PC-9 (cell line): ENCODE results near the gene CAB39L. TPM values are rescaled to one million over a fixed set of nuclear protein-coding genes. Genes with fewer than 3 reads are reported as not detected.

ENCODE experiments used
- BruUV-seq: library from RNA; stranded (reverse); fragments of 400-500 nt; replicated peaks from 2 replicates; lab custom pipeline; 2021; lab: Mats Ljungman, UMichigan
- CTCF ChIA-PET: fragments of 300-600 bp; sonication (Branson Sonifier 250); formaldehyde crosslinking; loops from one replicate; lab custom pipeline; 2022; ENCODE audit warnings: antibody characterized with exemption; lab: Charles Lee
- POLR2A ChIA-PET: fragments of 300-600 bp; sonication (Branson Sonifier 250); formaldehyde crosslinking; loops from one replicate; lab custom pipeline; 2022; ENCODE audit warnings: antibody characterized with exemption; ENCODE audit not compliant: unreplicated experiment; lab: Charles Lee
- DNase-seq, 2 experiments: peaks; one replicate each; pipeline versions ENCODE4 v3.0.0 to v3.0.0-alpha.2; 2015 to 2022; ENCODE audit warnings: mixed read lengths in 1 of 2
- H2AFZ ChIP-seq: fragments of 200-600 bp; sonication (generic); 2 replicates; pipeline ENCODE4 v1.8.1; 2017; ENCODE audit warnings: antibody characterized with exemption
- H3F3A ChIP-seq: fragments of 200-600 bp; sonication (generic); 2 replicates; pipeline ENCODE4 v1.8.1; 2017; ENCODE audit warnings: antibody characterized with exemption, mild to moderate bottlenecking, low read depth; ENCODE audit not compliant: insufficient read depth
- H3K27ac ChIP-seq: fragments of 200-600 bp; sonication (generic); 2 replicates; pipeline ENCODE4 v1.6.1; 2016; ENCODE audit warnings: mixed run types
- H3K27me3 ChIP-seq: fragments of 200-600 bp; sonication (generic); 2 replicates; pipeline ENCODE4 v1.6.1; 2016; ENCODE audit warnings: low read depth, mixed run types; ENCODE audit not compliant: insufficient read depth
- H3K36me3 ChIP-seq: fragments of 200-600 bp; sonication (generic); 2 replicates; pipeline ENCODE4 v1.6.1; 2016; ENCODE audit warnings: low read depth, mixed run types
- H3K4me1 ChIP-seq: fragments of 200-600 bp; sonication (generic); replicated peaks from 2 replicates; pipeline ENCODE4 v1.6.1; 2016; ENCODE audit warnings: mixed run types; ENCODE audit not compliant: insufficient read depth
- H3K4me2 ChIP-seq: fragments of 200-600 bp; sonication (generic); 2 replicates; pipeline ENCODE4 v1.6.1; 2017; ENCODE audit warnings: mixed run types
- H3K4me3 ChIP-seq: fragments of 200-600 bp; sonication (generic); 2 replicates; pipeline ENCODE4 v1.6.1; 2016; ENCODE audit warnings: mixed run types
- H3K79me2 ChIP-seq: fragments of 200-600 bp; sonication (generic); 2 replicates; pipeline ENCODE4 v1.6.1; 2017; ENCODE audit warnings: low read depth, mixed run types
- H3K9me2 ChIP-seq: fragments of 200-600 bp; sonication (generic); 2 replicates; pipeline ENCODE4 v1.8.1; 2017; ENCODE audit warnings: mild to moderate bottlenecking; ENCODE audit not compliant: insufficient read depth
- H3K9me3 ChIP-seq: fragments of 200-600 bp; sonication (generic); 2 replicates; pipeline ENCODE4 v1.8.1; 2016; ENCODE audit warnings: low read depth; ENCODE audit not compliant: insufficient read depth
- H4K20me1 ChIP-seq: fragments of 200-600 bp; sonication (generic); 2 replicates; pipeline ENCODE4 v1.8.1; 2017; ENCODE audit not compliant: insufficient read depth
- CTCF ChIP-seq: fragments of 200-600 bp; sonication (generic); conservative IDR thresholded peaks from 2 replicates; pipeline ENCODE4 v1.6.1; 2017; ENCODE audit warnings: mixed run types, antibody characterized with exemption, mild to moderate bottlenecking, moderate library complexity
- EZH2 ChIP-seq: fragments of 200-600 bp; sonication (generic); IDR thresholded peaks from 2 replicates; pipeline ENCODE4 v1.8.0; 2017; ENCODE audit warnings: antibody characterized with exemption, low read depth
- intact Hi-C: fragments of 100-400 bp; cut with micrococcal nuclease; formaldehyde crosslinking; loops from one replicate; pipeline ENCODE4 v1.10.0; 2022; ENCODE audit not compliant: unreplicated experiment
- total RNA-seq: library from RNA; stranded (reverse); gene quantifications from 2 replicates; pipeline ENCODE4 v1.2.3, GENCODE V29; 2021

The CAB39L gene
- total RNA-seq, 1 experiment from 2014 or later, result 10.7 TPM

DNA sequence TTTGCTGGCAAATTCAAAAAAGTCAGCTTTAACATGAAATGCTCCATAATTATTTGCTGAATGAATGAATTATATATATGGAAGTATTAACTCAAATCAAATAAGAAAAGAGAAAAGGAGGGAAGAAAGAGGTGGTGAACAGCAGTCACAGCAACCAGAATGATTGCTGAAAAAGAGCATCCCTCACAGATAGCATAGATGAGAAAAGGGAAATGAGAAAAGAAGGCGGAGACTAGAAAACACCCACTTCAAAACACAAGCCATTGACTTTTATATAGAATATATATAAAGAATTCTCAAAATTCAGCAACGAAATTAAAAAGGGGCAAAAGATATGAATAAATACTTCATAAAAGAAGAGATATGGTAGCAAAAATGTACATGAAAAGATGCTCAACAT lies 75.2 kb downstream of the CAB39L start:
- Histone ChIP-seq H2AFZ (no peak overlapping the region), H3K27ac (no peak overlapping the region), H3K9me3 (no peaks in the 10 kb centered on the region), H3F3A (peaks cover 16% of the 10 kb centered on the region), H3K9me2 (no peaks in the 10 kb centered on the region), H3K36me3 (no peaks in the 10 kb centered on the region), H3K27me3 (no peaks in the 10 kb centered on the region), H3K4me2 (no peak overlapping the region), H3K79me2 (no peaks in the 10 kb centered on the region), H3K4me1 (peaks cover 15% of the 10 kb centered on the region), H4K20me1 (peaks cover 5% of the 10 kb centered on the region; the same call in 1 of the 2 replicates), H3K4me3 (no peak overlapping the region)
- no peak for TF ChIP-seq CTCF
- TF ChIP-seq EZH2, result no peak
- BruUV-seq, result no TSS peak
- no peak for DNase-seq
- intact Hi-C loops, result no loop called here
- ChIA-PET CTCF (no interaction called here), POLR2A (no interaction called here)

DNA sequence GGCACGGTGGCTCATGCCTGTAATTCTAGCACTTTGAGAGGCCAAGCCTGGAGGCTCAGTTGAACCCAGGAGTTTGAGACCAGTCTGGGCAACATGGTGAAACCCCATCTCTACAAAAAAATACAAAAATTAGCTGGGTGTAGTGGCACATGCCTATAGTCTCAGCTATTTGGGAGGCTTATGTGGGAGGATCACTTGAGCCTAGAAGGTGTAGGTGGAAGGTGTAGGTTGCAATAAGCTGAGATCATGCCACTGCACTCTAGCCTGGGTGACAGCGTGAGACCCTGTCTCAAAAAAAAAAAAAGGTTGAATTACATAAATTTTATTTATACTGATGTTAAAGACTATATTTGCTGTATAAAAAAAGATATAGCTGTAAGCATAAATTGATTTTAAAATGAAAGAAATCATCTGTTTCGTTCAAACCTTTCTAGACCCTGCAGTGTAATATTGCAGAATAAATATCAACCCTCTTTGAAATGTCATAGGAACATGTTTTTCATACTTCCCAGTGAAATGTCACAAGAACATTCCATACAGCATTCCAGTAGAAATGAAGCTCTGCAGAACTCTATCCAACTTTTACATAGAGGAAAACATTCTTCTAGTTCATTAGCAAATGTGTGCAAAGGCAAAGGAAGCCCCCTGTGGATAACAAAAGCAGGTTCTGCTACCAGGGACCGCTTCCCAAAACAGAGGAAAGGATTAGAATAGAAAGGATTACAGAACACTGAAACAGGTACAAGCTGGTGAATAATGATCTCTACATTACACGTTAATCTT lies 76.0 kb downstream of the CAB39L start:
- Histone ChIP-seq H3K9me3 (no peaks in the 10 kb centered on the region), H3K36me3 (no peaks in the 10 kb centered on the region), H3K4me1 (peaks cover 15% of the 10 kb centered on the region), H4K20me1 (peaks cover under 1% of the 10 kb centered on the region; the same call in 1 of the 2 replicates), H3K79me2 (no peaks in the 10 kb centered on the region), H3K9me2 (no peaks in the 10 kb centered on the region), H3K27me3 (no peaks in the 10 kb centered on the region), H3K27ac (no peak overlapping the region), H3F3A (peaks cover 16% of the 10 kb centered on the region), H3K4me2 (no peak overlapping the region), H3K4me3 (no peak overlapping the region), H2AFZ (no peak overlapping the region)
- ChIA-PET CTCF (no interaction called here), POLR2A (interaction anchor here (0.6 kb wide), 1 partner anchor 76 kb away, joined by 8 read pairs; the partner anchor contains the start of gene CAB39L)
- no peak for DNase-seq
- intact Hi-C loops, result no loop called here
- no peak for TF ChIP-seq EZH2
- no peak for TF ChIP-seq CTCF
- BruUV-seq, result no TSS peak

- H2AFZ ChIP-seq, result no peak overlapping the region
- H3K36me3 ChIP-seq, result no peaks in the 10 kb centered on the region
- no peak overlapping the region for H3K4me2 ChIP-seq
- BruUV-seq, result no TSS peak
- H3K79me2 ChIP-seq, result no peaks in the 10 kb centered on the region
- no peak for DNase-seq
- H3K27ac ChIP-seq, result no peak overlapping the region
- H3F3A ChIP-seq, result peaks cover 8% of the 10 kb centered on the region
- ChIA-PET POLR2A (no interaction called here), CTCF (no interaction called here)
- no peak overlapping the region for H3K4me3 ChIP-seq
- intact Hi-C loops, result no loop called here
- H3K4me1 ChIP-seq, result peaks cover 7% of the 10 kb centered on the region
- H3K27me3 ChIP-seq, result no peaks in the 10 kb centered on the region
- H3K9me2 ChIP-seq, result no peaks in the 10 kb centered on the region
- no peaks in the 10 kb centered on the region for H3K9me3 ChIP-seq
- no peaks in the 10 kb centered on the region for H4K20me1 ChIP-seq
- no peak for TF ChIP-seq EZH2
- no peak for TF ChIP-seq CTCF
Measured at GRCh38 chr13:49366841-49367240, 77.0 kb downstream of the CAB39L start.
